Endodermal cell (in vitro differentiated cells): ENCODE results near the gene RAB44. TPM values are rescaled to one million over a fixed set of nuclear protein-coding genes. Genes with fewer than 3 reads are reported as not detected.

Source experiments
- DNase-seq: peaks from one replicate; pipeline ENCODE4 v3.0.0-alpha.2; 2017
- H3K27ac ChIP-seq: 2 replicates; pipeline ENCODE4 v1.5.1; 2013; ENCODE audit warnings: mild to moderate bottlenecking, low read depth, low read length, moderate library complexity
- H3K27me3 ChIP-seq: 2 replicates; pipeline ENCODE4 v1.6.1; 2013; ENCODE audit warnings: mild to moderate bottlenecking, low read length, moderate library complexity; ENCODE audit not compliant: insufficient read depth, control insufficient read depth, poor library complexity, severe bottlenecking
- H3K36me3 ChIP-seq: 2 replicates; pipeline ENCODE4 v1.7.0; 2013; ENCODE audit warnings: mild to moderate bottlenecking, low read length, moderate library complexity; ENCODE audit not compliant: control insufficient read depth, insufficient read depth
- H3K4me1 ChIP-seq: one replicate; pipeline ENCODE4 v1.7.0; 2013; ENCODE audit warnings: low read length; ENCODE audit not compliant: control insufficient read depth, insufficient read depth
- H3K4me3 ChIP-seq: 2 replicates; pipeline ENCODE4 v1.5.1; 2013; ENCODE audit warnings: mild to moderate bottlenecking, low read length, moderate library complexity
- H3K9ac ChIP-seq: 2 replicates; pipeline ENCODE4 v1.6.1; 2013; ENCODE audit warnings: mild to moderate bottlenecking, low read length, moderate library complexity; ENCODE audit not compliant: poor library complexity, severe bottlenecking; ENCODE audit errors: extremely low read depth
- H3K9me3 ChIP-seq: 2 replicates; pipeline ENCODE4 v1.6.1; 2013; ENCODE audit warnings: mild to moderate bottlenecking, low read length, moderate library complexity; ENCODE audit not compliant: control insufficient read depth
- H3K27ac Mint-ChIP-seq: 2 replicates; pipeline ENCODE4 v1.8.0; 2020; ENCODE audit warnings: mixed read lengths
- H3K27me3 Mint-ChIP-seq: 2 replicates; pipeline ENCODE4 v1.8.0; 2021; ENCODE audit warnings: mild to moderate bottlenecking, mixed read lengths; ENCODE audit not compliant: insufficient read depth
- H3K36me3 Mint-ChIP-seq: 2 replicates; pipeline ENCODE4 v1.8.0; 2020; ENCODE audit warnings: low read depth, mixed read lengths
- H3K4me1 Mint-ChIP-seq: 2 replicates; pipeline ENCODE4 v1.8.0; 2020; ENCODE audit warnings: mixed read lengths
- H3K4me3 Mint-ChIP-seq: 2 replicates; pipeline ENCODE4 v1.8.0; 2020; ENCODE audit warnings: mild to moderate bottlenecking, moderate library complexity, mixed read lengths
- H3K9me3 Mint-ChIP-seq: 2 replicates; pipeline ENCODE4 v1.8.0; 2020; ENCODE audit warnings: mild to moderate bottlenecking, mixed read lengths
- WGBS, 2 experiments: methylation state at CpG; one replicate each; pipeline versions ENCODE4 v1.1.5 to v1.1.7; 2013; ENCODE audit warnings: missing lambda C conversion rate in 2 of 2, mixed read lengths in 1 of 2; ENCODE audit not compliant: insufficient coverage in 1 of 2, insufficient read length in 1 of 2; 5-methylcytosine and 5-hydroxymethylcytosine counted together
- total RNA-seq, 2 donors: library from RNA; stranded (reverse); fragmentation: NEBNext Ultra II Directional in 1 of 2; extraction: Animal tissue kit (Norgen Biotek cat#: 25700) in 1 of 2; gene quantifications; 2 replicates in 1 of 2; 3 replicates in 1 of 2; pipeline ENCODE4 v1.2.1, GENCODE V29; 2021
- TF ChIP-seq, protein P1 (sequence below): fragments of 200-600 bp; sonication (generic); conservative IDR thresholded peaks from 2 replicates; pipeline ENCODE4 v1.5.0; 2021; ENCODE audit warnings: antibody characterized with exemption, mild to moderate bottlenecking

RAB44 gene
- total RNA-seq, 2 donors from 2014 or later, result not detected

DNA sequence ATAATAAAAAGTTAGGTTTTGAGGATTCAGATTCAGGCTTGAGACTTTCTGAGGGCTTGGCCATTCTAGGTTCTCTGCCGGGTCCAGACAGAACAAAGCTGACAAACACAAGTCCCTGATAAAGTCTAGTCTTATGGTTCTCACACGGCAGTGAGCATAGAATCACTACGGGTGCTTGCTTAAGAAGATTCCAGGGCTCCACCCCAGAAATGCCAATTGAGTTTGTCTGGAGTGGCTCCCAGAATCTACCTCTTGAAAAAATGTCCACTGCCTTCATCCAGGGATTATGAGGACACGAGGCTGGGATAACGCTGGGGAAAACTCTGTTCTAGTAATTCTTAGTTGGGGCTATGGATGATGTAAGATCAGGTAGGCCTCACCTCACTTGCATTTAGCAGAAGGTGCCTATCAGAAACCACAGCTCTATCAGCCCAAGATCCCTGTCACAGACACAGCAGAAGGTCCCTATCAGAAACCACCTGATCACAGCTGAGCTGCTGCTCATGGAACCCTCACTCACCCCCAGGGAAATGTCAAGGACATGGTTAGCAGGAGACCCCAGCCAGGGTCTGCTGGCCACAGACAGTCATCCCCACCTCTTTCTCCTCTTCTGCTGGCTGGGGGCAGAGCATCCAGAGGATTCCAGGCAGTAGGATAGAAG is 52.3 kb downstream of the RAB44 start:
- Mint-ChIP-seq H3K9me3 (peaks cover 12% of the 10 kb centered on the region), H3K27ac (no peak overlapping the region), H3K36me3 (no peaks in the 10 kb centered on the region), H3K4me3 (no peak overlapping the region), H3K27me3 (peaks cover 8% of the 10 kb centered on the region), H3K4me1 (peaks cover 5% of the 10 kb centered on the region)
- no peak for DNase-seq
- WGBS, 2 experiments, result 94% methylated on average over 4 to 5 of the region's 5 CpGs
- H3K27ac ChIP-seq, result no peak overlapping the region
- H3K4me3 ChIP-seq, result no peak overlapping the region
- no peaks in the 10 kb centered on the region for H3K36me3 ChIP-seq
- H3K9ac ChIP-seq, result no peak overlapping the region
- no peaks in the 10 kb centered on the region for H3K4me1 ChIP-seq
- H3K27me3 ChIP-seq, result no peaks in the 10 kb centered on the region
- H3K9me3 ChIP-seq, result peaks cover 8% of the 10 kb centered on the region
- TF ChIP-seq, protein P1, sequence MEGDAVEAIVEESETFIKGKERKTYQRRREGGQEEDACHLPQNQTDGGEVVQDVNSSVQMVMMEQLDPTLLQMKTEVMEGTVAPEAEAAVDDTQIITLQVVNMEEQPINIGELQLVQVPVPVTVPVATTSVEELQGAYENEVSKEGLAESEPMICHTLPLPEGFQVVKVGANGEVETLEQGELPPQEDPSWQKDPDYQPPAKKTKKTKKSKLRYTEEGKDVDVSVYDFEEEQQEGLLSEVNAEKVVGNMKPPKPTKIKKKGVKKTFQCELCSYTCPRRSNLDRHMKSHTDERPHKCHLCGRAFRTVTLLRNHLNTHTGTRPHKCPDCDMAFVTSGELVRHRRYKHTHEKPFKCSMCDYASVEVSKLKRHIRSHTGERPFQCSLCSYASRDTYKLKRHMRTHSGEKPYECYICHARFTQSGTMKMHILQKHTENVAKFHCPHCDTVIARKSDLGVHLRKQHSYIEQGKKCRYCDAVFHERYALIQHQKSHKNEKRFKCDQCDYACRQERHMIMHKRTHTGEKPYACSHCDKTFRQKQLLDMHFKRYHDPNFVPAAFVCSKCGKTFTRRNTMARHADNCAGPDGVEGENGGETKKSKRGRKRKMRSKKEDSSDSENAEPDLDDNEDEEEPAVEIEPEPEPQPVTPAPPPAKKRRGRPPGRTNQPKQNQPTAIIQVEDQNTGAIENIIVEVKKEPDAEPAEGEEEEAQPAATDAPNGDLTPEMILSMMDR, result no peak

DNA sequence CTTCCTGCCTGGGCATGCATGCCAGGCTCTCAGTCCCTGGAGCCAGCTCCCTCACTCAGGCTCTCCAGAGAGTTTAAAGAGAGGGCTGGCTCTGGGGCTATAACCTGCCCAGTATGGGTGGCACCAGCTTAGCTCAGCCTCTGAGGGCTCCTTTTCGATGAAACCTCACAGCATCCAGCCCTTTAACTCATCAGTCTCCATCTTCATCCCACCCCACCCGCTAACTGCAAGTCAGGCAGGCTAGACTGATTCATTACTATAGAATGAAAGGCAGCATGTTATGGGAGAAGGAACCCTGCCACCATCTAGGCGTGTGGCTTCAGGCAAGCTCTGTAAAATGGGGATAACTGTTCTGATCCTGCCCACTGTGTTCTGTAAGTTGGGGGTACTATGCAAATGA is 53.5 kb downstream of the RAB44 start:
- Histone ChIP-seq H3K4me3 (no peak overlapping the region), H3K27me3 (no peaks in the 10 kb centered on the region), H3K9ac (no peak overlapping the region), H3K36me3 (no peaks in the 10 kb centered on the region), H3K4me1 (no peaks in the 10 kb centered on the region), H3K27ac (no peak overlapping the region), H3K9me3 (peaks cover 8% of the 10 kb centered on the region)
- Mint-ChIP-seq H3K27me3 (peaks cover 8% of the 10 kb centered on the region), H3K9me3 (peaks cover 12% of the 10 kb centered on the region), H3K4me3 (no peak overlapping the region), H3K36me3 (no peaks in the 10 kb centered on the region), H3K4me1 (peaks cover 5% of the 10 kb centered on the region), H3K27ac (no peak overlapping the region)
- TF ChIP-seq, protein P1, result no peak
- 93 to 97% methylated on average over 2 to 3 of the region's 3 CpGs for WGBS, 2 experiments
- DNase-seq, result no peak

DNA sequence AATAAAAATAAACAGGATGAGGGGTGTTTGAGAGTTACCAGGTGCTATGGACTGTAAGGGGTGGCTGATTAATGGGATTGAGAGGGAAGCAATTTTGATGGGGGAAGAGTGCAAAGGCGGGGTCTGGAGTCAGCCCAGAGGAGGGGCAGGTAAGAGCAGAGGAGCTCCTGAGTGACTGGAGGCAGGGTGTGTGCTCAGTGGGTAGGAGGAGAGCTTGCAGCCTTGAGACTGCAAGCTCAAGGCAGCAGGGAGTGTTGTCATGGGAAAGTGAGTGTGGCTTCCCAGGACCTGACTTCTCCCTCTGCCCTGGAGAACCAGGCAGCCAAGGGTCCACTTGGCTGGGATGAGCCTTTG is 54.2 kb downstream of the RAB44 start:
- Mint-ChIP-seq H3K36me3 (no peaks in the 10 kb centered on the region), H3K4me3 (no peak overlapping the region), H3K27me3 (peaks cover 7% of the 10 kb centered on the region), H3K9me3 (peaks cover 12% of the 10 kb centered on the region), H3K4me1 (peaks cover 5% of the 10 kb centered on the region), H3K27ac (no peak overlapping the region)
- Histone ChIP-seq H3K27ac (no peak overlapping the region), H3K27me3 (no peaks in the 10 kb centered on the region), H3K9ac (no peak overlapping the region), H3K9me3 (peaks cover 8% of the 10 kb centered on the region), H3K36me3 (no peaks in the 10 kb centered on the region), H3K4me1 (no peaks in the 10 kb centered on the region), H3K4me3 (no peak overlapping the region)
- WGBS, 2 experiments, result 0% methylated on average over 1 of the region's 1 CpG; no CpG with 5 or more reads in 1 of the 2 experiments
- TF ChIP-seq, protein P1, result no peak
- no peak for DNase-seq
